ENCODE data around the gene MNX1.

MNX1 gene

GRCh38 chr7:157001920-157002818 lies 8.3 kb downstream of the MNX1 start:
- CTCF ChIA-PET, result no interaction called here
- POLR2A ChIA-PET, result no interaction called here
- TF ChIP-seq, protein P1, sequence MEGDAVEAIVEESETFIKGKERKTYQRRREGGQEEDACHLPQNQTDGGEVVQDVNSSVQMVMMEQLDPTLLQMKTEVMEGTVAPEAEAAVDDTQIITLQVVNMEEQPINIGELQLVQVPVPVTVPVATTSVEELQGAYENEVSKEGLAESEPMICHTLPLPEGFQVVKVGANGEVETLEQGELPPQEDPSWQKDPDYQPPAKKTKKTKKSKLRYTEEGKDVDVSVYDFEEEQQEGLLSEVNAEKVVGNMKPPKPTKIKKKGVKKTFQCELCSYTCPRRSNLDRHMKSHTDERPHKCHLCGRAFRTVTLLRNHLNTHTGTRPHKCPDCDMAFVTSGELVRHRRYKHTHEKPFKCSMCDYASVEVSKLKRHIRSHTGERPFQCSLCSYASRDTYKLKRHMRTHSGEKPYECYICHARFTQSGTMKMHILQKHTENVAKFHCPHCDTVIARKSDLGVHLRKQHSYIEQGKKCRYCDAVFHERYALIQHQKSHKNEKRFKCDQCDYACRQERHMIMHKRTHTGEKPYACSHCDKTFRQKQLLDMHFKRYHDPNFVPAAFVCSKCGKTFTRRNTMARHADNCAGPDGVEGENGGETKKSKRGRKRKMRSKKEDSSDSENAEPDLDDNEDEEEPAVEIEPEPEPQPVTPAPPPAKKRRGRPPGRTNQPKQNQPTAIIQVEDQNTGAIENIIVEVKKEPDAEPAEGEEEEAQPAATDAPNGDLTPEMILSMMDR (IDR thresholded peaks at IDR 0.05; ENCODE audit: control extremely low read depth, extremely low read depth, low read depth, missing control alignments), result no peak
- no peak for DNase-seq (ENCODE audit: extremely low spot score)

DNA sequence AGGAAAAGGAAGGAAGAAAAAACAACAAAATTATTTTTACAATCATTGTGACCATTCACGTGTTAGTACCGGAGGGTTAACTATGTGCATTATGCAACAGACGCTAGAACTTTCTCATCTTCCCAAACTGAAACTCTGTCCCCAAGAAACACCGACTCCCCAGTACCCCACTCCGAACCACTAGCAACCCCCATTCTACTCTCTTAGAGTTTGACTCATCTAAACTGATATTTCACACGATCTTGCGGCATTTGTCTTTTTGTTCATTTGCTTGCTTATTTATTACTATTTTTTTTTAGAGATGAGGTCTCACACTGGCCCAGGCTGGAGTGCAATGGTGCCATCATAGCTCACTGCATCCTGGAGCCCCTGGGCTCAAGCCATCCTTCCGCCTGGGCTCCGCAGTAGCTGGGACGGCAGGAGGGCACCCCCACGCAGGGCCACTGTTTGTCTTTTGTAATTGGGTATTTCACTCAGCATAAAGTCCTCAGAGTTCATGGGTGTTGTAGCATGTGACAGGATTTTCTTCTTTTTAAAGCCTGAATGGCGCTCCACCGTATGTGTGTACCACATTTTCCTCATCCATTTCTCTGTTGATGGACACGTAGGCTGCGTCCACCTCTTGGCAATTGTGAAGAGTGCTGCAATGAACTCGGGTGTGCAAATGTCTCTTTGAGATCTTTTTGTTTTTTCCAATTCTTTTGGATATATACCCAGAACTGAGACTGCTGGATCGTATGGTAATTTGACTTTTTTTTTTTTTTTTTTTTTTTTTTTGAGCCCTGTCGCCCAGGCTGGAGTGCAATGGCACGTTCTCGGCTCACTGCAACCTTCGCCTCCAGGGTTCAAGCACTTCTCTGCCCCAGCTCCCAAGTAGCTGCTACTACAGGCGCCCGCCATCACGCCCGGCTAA lies 9.5 kb downstream of the MNX1 start:
- TF ChIP-seq, protein P1 (IDR thresholded peaks at IDR 0.05; ENCODE audit: control extremely low read depth, extremely low read depth, low read depth, missing control alignments), result no peak
- CTCF ChIA-PET, result no interaction called here
- POLR2A ChIA-PET, result no interaction called here
- no peak for DNase-seq (ENCODE audit: extremely low spot score)

- no peak for DNase-seq (ENCODE audit: extremely low spot score)
- ChIA-PET CTCF (no interaction called here), POLR2A (no interaction called here)
- TF ChIP-seq, protein P1 (IDR thresholded peaks at IDR 0.05; ENCODE audit: control extremely low read depth, extremely low read depth, low read depth, missing control alignments), result no peak
Measured at GRCh38 chr7:156999958-157000726, 10.3 kb downstream of the MNX1 start.

DNA sequence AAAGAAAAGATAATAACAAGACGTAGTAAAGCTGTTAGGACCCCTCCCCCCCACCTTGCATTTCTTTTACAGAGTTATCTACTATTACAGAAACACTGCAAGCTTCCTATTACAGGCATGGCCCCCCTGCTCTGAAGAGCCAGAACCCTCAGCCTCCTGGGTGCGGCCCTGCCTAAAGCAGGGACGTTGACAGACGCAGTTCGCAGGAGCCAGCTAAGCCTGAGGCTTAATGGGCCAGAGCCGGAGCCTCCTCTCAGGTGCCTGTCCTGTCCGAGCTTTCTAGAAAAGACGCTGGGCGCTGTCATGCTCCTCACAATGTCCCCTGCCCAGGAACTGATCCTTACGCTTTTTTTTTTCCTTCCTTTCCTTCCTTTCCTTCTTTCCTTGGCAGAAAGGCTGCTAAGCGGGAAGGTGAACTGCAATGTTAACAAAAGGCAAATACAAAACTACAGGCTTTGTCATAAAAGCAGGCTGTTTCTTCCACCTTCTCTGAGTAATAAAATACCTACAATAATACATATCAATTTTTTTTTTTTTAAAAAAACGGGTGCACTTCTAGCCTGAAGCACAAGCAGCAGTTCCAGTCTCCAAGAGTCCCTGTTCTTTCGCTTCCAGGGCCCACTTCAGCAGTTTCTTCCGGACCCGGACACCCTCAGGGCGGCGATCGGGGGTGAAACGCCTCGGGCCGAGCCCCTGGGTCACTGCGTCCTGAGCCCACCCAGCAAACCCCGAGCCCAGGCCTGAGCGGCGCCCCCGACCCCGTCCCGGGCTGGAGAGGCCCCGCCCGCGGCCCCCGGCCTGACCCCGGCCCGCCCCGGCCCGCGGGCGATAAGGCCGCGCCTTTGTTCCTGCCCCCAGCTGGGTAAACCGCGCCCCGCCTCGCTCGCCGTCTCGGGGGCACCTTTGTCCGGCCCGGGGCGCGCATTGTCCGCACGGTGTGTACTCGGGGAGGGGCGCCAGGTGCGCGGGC lies 11.2 kb downstream of the MNX1 start:
- ChIA-PET POLR2A (interaction anchor here (0.7 kb wide), 1 partner anchor 153 kb away, joined by 3 read pairs; no protein-coding TSS in a partner anchor), CTCF (no interaction called here)
- TF ChIP-seq, protein P1 (IDR thresholded peaks at IDR 0.05; ENCODE audit: control extremely low read depth, extremely low read depth, low read depth, missing control alignments), result no peak
- no peak for DNase-seq (ENCODE audit: extremely low spot score)

DNA sequence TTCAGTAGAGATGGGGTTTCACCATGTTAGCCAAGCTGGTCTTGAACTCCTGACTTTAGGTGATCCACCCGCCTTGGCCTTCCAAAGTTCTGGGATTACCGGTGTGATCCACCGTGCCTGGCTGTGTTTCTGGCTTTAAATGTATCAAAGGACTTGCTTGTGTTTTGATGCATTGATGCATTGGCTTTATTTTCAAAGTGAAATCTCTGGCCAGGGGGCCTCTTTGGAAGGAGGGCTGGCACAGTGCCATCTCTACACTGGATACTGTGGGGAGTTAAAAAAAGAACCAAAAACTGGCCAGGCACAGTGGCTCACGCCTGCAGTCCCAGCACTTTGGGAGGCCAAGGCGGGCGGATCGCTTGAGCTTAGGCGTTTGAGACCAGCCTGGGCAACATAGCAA lies 16.0 kb downstream of the MNX1 start:
- no peak for DNase-seq (ENCODE audit: extremely low spot score)
- ChIA-PET CTCF (interaction anchor here (1.1 kb wide), 1 partner anchor 24 kb away, joined by 3 read pairs; no protein-coding TSS in a partner anchor), POLR2A (interaction anchor here (0.5 kb wide), 1 partner anchor 14 kb away, joined by 4 read pairs; no protein-coding TSS in a partner anchor)
- TF ChIP-seq, protein P1 (IDR thresholded peaks at IDR 0.05; ENCODE audit: control extremely low read depth, extremely low read depth, low read depth, missing control alignments), result no peak
